GM18951 (cell line): Measurements from ENCODE around the gene UBE2M.

Experiments used
- POLR2A ChIP-seq: IDR thresholded peaks from 4 replicates; pipeline ENCODE4 v1.6.1; 2011; ENCODE audit warnings: mild to moderate bottlenecking; ENCODE audit not compliant: insufficient read length, insufficient read depth; ENCODE audit errors: extremely low read depth
- in situ Hi-C: fragments of 300-500 bp; cut with MboI; formaldehyde crosslinking; loops from one replicate; pipeline ENCODE4 v1.12.0; 2022; ENCODE audit warnings: low sequenced_read_pairs, mixed read lengths, inconsistent platforms; ENCODE audit not compliant: unreplicated experiment

The UBE2M gene

DNA sequence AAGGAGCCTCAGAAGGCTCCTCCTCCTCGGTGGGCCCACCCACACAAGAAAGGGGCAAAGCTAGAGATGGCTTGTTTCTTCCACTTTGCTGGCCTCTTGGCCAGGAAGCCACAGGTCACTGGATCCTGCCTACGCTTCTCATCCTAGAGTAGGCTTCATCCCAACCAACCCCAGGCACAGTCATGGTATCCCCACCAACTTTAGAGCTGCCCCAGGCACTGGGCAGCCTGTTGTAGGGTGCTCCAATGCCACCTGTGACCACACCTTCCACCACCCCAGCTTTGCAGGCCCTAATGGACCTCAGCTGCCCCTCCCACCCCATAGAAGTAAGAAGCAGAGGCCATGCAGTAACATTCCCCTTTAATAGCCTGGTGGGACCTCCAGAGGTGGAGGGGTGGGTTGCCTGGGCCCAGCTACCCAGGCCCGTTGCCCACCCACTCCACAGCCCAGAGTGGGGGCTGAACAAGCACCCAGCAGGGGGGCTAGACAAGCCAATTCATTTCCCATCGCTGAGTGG, 3.0 kb downstream of the UBE2M start:
- in situ Hi-C loops: no loop called here
- no peak for TF ChIP-seq POLR2A

DNA sequence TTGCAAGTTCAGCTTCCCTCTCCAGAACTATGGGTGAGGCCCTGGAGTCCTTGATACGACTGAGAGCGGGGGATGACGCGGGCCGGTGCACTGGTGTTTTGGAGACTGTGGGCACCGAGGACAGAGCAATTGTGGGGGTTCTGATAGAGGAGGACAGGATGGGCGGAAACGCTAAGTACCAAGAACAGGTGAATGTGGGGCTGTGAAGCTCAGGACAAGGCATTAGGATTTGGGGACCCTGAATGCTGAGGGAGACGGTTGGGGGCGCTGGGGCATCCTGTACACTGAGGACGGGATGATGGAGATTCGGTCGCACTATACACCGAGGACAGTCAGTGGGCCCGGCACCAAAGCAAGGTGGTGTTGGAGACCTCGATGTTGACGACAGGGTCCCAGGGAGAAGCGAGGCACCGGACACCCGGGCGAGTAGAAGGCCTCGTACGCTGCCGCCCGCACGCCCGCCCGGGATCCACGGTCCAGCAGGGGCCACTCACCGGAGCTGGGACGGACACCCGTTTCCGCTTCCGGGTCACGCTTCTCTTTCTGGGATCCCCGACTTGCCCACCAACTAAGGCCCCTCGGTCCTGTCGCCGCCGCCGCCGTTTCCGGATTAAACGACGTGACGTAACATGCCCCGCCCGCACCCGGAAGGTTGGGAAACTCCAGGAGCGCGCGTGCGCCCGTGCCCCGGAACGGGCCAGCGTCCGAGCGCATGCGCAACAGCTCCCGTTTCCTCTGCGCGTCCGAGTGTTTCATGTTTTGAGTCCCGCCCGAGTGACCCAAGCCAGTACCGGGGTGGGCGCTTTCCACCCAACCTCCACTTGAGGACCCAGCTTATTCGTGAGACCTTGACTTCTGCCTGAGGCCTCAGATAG, 3.7 kb downstream of the UBE2M start, which contains the start of gene CHMP2A:
CHMP2A (minus strand) TSS at position 612 of the 875 bp plus-strand sequence. CDS start 893 bp downstream, outside the sequence.
- in situ Hi-C loops: no loop called here
- peak; percentile 86 for TF ChIP-seq POLR2A

DNA sequence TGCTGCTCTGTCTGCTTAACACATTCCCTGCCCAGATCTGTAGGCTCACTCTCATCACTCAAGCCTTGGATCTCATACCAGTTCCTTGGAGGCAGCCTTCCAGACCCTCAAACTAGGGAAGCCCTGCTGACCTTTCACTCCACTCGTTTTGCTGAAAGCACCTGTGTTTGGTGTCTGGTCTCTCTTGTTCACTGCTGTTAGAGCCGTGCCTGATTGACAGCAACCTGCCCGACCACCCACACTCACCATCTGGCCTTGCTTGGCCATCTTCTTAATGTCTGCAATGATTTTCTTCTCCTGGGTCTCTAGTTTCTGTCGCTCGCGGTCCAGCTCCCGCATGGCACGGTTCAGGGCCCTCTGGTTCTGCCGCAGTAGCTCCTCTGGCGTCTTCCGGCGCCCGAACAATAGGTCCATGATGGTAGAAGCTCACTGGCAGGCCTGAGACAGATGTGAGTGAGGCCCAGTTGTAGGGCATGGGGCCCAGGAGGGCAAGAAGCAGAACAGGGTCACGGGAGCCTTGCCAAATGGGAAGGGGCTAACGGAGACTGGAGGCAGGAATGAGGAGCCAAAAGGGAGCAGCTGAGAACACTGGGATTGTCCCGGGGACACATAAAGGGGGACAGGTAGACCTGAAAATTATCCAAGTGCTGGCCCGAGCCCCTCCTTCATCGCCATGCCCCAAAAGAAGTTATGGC, 4.5 kb downstream of the UBE2M start:
- no peak for TF ChIP-seq POLR2A
- in situ Hi-C loops: no loop called here

GRCh38 chr19:58552655-58553054, 5.8 kb downstream of the UBE2M start:
- TF ChIP-seq POLR2A: no peak
- in situ Hi-C loops: no loop called here

GRCh38 chr19:58551577-58552471, 6.6 kb downstream of the UBE2M start:
- in situ Hi-C loops: no loop called here
- TF ChIP-seq POLR2A: peak; percentile 16

GRCh38 chr19:58551123-58551497, 7.3 kb downstream of the UBE2M start:
- in situ Hi-C loops: no loop called here
- TF ChIP-seq POLR2A: no peak

DNA sequence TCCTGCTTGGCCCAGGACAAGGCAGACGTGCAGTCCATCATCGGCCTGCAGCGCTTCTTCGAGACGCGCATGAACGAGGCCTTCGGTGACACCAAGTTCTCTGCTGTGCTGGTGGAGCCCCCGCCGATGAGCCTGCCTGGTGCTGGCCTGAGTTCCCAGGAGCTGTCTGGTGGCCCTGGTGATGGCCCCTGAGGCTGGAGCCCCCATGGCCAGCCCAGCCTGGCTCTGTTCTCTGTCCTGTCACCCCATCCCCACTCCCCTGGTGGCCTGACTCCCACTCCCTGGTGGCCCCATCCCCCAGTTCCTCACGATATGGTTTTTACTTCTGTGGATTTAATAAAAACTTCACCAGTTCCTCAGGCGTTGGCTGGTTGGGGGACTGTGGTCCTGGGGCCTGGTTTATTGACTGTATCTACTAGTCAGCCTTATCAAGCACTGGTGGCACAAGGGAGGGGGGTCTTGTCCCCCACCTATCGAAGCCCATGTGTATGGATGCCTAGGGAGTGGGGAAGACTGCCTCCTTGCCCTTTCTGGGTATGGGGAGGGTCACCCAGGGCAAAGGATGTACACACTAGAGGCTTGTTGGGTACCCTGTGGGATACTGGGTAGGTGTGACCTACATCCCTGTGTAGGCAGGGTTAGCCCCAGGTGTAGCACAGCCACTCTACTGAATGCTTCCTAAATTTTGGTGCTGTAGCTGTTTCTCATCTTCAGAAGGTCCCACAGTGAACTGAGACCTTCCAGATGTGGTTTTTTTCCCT, 7.9 kb downstream of the UBE2M start:
- in situ Hi-C loops: no loop called here
- no peak for TF ChIP-seq POLR2A

DNA sequence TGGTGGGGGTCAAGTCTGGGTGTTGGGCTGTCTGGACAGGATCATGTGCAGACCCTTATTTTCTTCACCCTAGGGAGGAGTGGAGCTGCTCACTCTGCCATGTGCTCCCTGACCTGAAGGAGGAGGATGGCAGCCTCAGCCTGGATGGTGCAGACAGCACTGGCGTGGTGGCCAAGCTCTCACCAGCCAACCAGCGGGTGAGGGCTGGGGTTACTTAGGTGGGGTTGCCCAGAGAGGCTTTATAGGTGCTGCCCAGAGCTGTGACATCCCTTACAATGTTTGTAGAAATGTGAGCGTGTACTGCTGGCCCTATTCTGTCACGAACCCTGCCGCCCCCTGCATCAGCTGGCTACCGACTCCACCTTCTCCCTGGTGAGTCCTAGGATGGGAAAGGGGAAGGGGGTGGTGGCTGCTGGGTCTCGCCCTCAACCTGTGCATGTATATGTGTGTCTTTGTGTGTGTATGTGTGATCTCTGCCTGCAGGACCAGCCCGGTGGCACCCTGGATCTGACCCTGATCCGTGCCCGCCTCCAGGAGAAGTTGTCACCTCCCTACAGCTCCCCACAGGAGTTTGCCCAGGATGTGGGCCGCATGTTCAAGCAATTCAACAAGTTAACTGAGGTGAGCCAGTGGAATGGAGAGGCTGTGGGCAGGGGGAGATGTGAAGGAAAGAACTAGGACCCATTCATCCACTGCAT, 8.6 kb downstream of the UBE2M start:
- TF ChIP-seq POLR2A: no peak
- in situ Hi-C loops: no loop called here

- TF ChIP-seq POLR2A: no peak
- in situ Hi-C loops: no loop called here
Observed at GRCh38 chr19:58548859-58549663, 9.3 kb downstream of the UBE2M start.

DNA sequence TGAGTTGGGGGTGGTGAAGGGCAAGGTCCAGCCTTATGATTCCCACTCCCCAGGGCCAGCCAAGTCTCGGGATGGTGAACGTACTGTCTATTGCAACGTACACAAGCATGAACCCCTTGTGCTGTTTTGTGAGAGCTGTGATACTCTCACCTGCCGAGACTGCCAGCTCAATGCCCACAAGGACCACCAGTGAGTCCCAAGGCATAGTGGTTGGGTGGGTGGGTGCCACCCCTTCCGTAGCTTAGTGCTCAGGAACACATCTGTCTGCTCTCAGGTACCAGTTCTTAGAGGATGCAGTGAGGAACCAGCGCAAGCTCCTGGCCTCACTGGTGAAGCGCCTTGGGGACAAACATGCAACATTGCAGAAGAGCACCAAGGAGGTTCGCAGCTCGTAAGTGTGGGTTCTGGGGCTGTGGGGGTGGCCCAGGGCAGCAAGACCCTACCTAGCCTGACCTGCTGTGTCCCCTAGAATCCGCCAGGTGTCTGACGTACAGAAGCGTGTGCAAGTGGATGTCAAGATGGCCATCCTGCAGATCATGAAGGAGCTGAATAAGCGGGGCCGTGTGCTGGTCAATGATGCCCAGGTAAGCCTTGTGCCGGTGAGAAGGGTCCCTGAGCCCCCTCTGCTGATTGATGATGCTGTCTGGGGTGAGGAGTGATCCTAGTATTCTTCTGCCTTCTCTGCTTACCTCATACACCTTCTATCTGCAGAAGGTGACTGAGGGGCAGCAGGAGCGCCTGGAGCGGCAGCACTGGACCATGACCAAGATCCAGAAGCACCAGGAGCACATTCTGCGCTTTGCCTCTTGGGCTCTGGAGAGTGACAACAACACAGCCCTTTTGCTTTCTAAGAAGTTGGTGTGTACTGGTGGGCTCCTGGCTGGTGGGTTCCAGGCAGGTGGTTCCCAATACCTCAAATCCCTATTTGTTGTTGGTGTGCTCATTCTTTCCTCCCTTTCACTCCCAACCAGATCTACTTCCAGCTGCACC, 10.8 kb downstream of the UBE2M start:
- in situ Hi-C loops: no loop called here
- no peak for TF ChIP-seq POLR2A
